Stimulated activated CD8-positive, alpha-beta memory T cell treated with anti-CD3 and anti-CD28 coated beads, Interleukin-4, amount 100 ng/mL, for 48 hours (primary cell): ENCODE measurements around the gene YWHAE.
"Not testable (repeated sequence)": the region's sequence is repeated elsewhere in the genome, so short reads cannot be mapped to it uniquely, and the experiment has no call there.

Experiments used
- DNase-seq: peaks from one replicate; pipeline ENCODE4 v3.0.0-alpha.2; 2020

The YWHAE gene

GRCh38 chr17:1373707-1374237, 26.2 kb downstream of the YWHAE start:
- no peak for DNase-seq

- DNase-seq: no peak
These were observed 27.4 kb downstream of the YWHAE start for GRCh38 chr17:1372618-1373017.

GRCh38 chr17:1371893-1372590, 28.0 kb downstream of the YWHAE start:
- no peak for DNase-seq

- no peak for DNase-seq
These were observed 31.4 kb downstream of the YWHAE start for GRCh38 chr17:1368588-1368987.

DNA sequence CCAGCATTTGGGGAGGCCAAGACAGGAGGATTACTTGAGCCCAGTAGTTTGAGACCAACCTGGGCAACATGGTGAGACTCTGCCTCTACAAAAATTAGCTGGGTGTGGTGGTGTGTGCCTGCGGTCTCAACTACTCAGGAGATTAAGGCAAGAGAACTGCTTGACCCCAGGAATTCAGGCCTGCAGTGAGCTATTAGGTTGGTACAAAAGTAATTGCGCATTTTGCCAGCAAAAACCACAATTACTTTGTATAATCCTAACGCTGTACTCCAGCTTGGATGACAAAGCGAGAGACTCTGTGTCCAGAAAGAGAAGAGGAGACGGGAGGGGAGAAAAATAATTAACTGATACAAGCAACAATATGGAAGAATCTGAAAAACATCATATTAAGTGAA, 32.7 kb downstream of the YWHAE start:
- DNase-seq: no peak

- DNase-seq: no peak
These were observed 33.8 kb downstream of the YWHAE start for GRCh38 chr17:1366234-1366633.

GRCh38 chr17:1365445-1366039, 34.5 kb downstream of the YWHAE start:
- peak; percentile 60 for DNase-seq

GRCh38 chr17:1362964-1363363, 37.1 kb downstream of the YWHAE start:
- DNase-seq: no peak

DNA sequence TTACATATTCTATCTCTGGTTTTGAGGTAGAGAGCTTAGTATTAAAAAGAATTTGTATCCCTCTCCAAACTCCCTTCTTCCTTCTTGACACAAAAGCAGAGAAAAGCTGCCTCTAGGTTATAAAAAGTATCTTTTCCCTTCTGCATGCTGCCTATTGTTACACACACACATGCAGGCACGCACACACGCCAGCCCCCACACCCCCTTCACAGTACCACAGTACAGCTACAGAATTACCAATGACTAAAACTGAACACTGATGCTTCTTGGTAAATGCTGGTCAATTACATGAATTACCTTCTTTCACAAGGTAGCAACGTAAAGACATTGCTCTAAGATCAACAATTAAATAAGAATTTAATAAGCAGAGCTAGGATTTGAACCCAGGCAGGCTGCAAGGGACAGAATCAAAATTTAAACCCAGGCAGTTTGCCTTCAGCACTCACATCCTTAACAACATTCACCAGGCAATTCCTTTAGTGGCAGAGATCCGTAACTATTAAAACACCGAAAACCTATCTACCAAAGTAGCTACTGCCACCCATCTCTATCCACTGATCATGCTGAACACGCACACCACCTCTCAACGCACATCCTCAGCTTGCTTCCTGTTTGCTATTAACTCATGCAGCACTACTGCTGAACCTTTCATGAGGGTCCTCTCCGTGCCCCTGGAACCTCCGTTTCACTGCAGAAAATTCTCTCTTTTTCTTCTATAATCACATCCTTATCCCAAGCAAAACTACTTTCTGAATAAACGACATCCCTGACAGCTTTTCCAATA, 37.8 kb downstream of the YWHAE start:
- DNase-seq: peak; percentile 58

GRCh38 chr17:1360975-1361374, 39.0 kb downstream of the YWHAE start:
- DNase-seq: no peak

GRCh38 chr17:1360315-1360714, 39.7 kb downstream of the YWHAE start:
- peak; percentile 55 for DNase-seq

- no peak for DNase-seq
These were observed 46.0 kb downstream of the YWHAE start for GRCh38 chr17:1354030-1354429.

GRCh38 chr17:1352530-1352929, 47.5 kb downstream of the YWHAE start:
- DNase-seq: not testable (repeated sequence)

DNA sequence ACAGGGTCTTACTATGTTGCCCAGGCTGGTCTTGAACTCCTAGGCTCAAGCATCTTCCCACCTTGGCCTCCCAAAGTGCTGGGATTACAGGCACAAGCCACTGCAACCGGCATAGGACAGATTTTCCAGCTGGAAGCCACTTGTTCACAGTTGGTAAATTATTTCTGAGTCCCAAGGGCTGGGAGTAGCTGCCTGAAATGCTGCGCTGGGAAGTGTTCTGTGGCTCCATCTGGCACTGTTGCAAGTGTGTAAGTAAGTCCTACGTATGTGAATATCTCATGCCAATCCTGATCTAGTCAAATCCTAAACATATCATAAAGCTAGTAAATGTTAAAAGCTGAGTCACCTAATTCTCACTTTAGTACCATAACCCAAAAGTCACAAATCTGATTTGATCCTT, 48.1 kb downstream of the YWHAE start:
- DNase-seq: no peak

DNA sequence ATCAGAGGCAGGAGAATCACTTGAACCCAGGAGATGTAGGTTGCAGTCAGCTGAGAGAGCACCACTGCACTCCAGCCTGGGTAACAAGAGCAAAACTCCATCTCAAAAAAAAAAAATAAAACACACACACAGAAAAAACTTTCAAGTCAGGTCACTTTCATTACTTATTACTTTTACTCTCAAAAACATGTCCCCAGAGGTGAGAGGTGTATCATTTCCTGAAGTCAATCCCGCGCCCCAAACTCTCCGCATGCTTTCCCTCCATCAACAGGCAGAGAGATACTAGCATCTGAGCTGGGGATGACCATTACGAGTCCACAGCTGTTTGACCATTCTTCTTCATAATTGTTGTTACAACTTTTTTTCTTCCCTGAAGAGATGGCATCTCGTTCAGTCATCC, 48.7 kb downstream of the YWHAE start:
- no peak for DNase-seq

DNA sequence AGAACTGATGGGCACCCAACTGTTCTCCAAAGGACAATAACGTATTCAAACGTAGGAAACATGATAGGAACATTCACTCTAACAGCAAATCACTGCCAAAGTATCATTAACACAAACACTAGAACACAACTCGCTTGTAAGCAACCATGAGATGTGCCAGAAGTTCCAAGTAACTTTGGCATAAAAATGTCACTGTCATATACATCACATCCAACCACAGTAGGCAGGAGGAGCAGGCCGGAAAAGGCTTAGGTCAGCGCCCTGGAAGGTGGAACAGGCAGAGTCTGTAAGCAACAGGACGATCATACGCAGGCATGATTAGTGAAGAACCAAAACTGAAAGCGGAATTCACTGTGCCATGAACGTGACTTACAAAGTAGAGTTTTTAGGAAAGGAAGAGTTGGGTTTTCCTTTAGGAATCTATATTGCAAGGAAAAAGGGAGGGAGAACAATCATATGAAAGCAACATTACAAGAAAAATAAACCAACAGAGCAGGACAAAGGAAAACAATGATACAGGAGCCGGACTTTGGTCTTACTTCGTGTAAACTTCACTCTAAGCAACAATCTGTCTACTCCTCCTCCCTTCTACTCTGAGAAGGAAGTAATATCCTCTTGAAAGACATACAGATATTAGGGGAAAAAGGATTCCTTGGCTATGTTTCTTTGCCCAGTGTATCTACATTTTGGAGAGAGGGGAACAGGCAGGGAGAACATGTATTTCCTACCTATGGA, 52.3 kb downstream of the YWHAE start:
- no peak for DNase-seq

GRCh38 chr17:1344521-1344920, 55.5 kb downstream of the YWHAE start:
- DNase-seq: no peak

DNA sequence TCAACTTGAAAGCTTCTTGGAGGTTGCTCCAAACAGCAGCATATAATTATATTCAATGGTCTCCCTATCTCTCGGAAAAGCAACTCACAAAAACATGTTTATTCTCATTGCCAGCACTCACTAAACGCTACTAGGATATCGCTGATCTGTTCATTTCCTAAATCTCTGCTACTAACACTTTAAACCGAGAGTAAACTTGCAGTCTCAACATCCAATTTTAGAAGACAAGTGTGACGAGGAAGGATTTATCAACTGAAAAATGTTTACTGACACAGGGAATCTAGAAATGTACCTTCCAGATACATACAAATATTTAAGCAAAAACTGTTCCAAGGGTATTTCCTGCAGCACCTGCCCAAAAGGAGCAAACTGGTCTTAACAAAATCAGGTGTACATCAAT, 56.5 kb downstream of the YWHAE start:
- DNase-seq: no peak

- DNase-seq: no peak
These were observed 59.7 kb downstream of the YWHAE start for GRCh38 chr17:1340371-1340770.

GRCh38 chr17:1331708-1332107, 68.3 kb downstream of the YWHAE start:
- no peak for DNase-seq

GRCh38 chr17:1329745-1330343, 70.2 kb downstream of the YWHAE start:
- DNase-seq: no peak

DNA sequence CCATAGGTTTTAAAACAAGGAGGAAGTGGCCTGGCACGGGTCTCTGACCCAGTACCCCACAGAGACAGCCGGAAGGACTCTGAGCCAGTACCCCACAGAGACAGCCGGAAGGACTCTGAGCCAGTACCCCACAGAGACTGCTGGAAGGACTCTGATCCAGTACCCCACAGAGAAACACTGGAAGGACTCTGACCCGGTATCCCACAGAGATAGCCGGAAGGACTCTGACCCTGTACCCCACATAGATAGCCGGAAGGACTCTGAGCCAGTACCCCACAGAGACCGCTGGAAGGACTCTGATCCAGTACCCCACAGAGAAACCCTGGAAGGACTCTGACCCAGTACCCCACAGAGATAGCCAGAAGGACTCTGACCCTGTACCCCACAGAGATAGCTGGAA, 71.6 kb downstream of the YWHAE start:
- no peak for DNase-seq

GRCh38 chr17:1325766-1326165, 74.3 kb downstream of the YWHAE start:
- DNase-seq: no peak
